Inflammatory macrophage (primary cell): Measurements from ENCODE around the gene HSD17B7.
"Not testable (repeated sequence)": the region's sequence is repeated elsewhere in the genome, so short reads cannot be mapped to it uniquely, and the experiment has no call there.

Experiments
- DNase-seq, 2 donors: peaks; one replicate each; pipeline ENCODE4 v3.0.0-alpha.2; 2020 to 2022
- total RNA-seq, 18 experiments: gene quantifications; one replicate each; lab custom pipeline; 2026; ENCODE audit warnings: mixed read lengths in 6 of 18, inconsistent platforms in 2 of 18; lab: John Stamatoyannopoulos, UW

The HSD17B7 gene, protein sequence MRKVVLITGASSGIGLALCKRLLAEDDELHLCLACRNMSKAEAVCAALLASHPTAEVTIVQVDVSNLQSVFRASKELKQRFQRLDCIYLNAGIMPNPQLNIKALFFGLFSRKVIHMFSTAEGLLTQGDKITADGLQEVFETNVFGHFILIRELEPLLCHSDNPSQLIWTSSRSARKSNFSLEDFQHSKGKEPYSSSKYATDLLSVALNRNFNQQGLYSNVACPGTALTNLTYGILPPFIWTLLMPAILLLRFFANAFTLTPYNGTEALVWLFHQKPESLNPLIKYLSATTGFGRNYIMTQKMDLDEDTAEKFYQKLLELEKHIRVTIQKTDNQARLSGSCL
- total RNA-seq: 9.7 to 33.3 (median 17.2) reads per million in 18 experiments

DNA sequence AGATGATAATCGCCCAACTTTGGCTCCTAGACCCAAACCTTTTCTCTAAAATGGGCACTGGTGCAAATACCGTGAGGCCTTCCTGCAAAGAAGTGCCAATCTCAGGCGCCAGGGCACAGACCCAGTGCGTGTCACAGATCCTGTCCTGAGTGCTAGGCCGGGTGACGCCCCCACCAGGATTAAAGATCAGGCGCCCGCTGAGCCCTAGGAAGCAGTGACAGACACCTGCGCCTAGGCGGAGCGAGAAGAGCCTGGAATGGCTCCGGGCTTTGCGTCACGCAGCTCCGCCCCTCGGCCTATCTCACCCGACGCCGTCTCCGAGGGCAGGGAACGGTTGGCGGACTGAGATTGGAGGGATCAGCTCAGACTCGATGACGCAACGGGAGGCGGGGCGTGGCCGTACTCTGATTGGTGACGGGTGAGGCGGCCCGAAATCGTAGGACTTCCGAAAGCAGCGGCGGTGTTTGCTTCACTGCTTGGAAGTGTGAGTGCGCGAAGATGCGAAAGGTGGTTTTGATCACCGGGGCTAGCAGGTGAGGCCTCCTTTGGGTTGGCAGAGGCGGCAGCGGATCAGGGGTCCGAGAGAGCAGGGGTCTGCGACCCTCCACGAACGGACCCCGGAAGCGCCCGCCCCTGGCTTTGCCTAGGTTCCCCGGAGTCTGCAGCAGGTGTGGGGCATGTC lies at the start of gene HSD17B7:
HSD17B7 (plus strand) TSS at position 400 of the 682 bp plus-strand sequence; CDS start at position 499, 99 bp downstream.
- DNase-seq: peak; percentile 61 to 72

DNA sequence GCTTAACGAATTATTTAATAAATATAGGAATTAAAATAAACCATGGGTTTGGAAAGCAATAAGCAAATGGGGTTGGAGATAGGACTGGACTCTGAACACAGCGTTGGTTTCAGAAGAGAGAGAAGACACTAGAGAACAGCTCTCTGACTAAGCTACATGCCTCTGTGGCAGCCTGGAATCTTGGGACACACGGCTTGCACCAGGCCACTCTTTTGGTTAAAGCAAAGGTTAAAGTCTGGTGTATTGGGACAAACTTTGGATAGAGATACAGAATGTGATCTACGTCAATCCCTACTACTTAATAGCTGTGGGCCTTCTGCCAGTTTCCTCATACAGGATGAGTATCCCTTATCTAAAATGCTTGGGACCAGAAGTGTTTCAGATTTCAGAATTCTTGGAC lies 49.7 kb upstream of the HSD17B7 start:
- DNase-seq: no peak

DNA sequence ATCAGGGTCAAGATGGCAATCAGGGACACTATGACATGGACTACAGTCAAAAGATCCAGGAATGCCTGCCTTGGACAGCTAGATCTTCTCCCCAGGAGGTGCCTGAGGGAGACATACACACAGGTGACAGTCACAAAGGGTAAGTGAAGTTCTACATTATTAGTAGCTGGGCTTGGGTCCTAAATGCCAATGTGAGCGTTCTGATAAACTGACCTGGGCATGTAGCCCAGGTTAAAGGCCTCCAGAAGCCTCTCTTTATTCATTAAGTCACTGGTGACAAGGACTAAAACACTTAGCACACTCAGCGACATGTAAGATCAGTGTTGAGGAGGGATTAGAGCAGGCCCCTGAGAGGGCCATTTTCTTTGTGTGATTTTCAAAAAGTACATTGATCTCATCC lies 48.9 kb upstream of the HSD17B7 start:
- DNase-seq: no peak

DNA sequence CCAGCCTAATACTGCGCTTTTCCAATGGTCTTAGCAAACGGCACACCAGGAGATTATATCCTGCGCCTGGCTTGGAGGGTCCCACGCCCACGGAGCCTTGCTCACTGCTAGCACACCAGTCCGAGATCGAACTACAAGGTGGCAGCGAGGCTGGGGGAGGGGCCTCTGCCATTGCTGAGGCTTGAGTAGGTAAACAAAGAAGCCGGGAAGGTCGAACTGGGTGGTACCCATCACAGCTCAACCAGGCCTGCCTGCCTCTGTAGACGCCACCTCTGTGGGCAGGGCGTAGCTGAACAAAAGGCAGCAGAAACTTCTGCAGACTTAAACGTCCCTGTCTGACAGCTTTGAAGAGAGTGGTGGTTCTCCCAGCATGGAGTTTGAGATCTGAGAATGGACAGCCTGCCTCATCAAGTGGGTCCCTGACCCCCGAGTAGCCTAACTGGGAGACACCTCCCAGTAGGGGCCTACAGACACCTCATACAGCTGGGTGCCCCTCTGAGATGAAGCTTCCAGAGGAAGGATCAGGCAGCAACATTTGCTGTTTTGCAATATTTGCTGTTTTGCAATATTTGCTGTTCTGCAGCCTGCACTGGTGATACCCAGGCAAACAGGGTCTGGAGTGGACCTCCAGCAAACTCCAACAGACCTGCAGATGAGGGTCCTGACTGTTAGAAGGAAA lies 44.1 kb upstream of the HSD17B7 start:
- DNase-seq: not testable (repeated sequence)

DNA sequence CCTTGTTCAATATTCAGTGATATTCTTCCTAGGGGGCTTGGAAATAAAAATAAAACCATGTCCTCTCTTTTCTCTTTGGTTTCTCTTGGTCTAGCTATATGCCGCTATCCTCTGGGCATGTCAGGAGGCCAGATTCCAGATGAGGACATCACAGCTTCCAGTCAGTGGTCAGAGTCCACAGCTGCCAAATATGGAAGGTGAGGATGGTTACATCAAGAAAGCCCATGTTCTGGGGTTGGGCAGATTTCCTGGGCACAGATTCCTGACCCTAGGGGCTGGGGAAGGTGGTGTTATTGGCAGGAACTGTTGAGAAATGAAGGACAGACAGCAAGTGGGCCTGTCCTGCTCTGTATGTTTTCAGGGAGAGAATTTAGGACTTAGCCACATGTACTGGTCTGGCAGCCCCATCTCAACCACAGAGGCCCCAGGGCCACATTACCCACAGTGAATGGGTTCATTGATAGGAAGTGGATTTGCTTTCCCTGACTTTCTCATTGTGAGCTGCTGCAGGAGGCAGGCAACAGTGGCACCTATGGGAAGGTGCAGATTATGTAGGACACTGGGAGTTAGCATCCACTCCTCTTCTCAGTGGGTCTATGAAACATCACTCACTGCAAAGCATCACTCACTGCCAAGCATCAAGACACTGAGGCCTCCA lies 37.4 kb upstream of the HSD17B7 start:
- DNase-seq: no peak

DNA sequence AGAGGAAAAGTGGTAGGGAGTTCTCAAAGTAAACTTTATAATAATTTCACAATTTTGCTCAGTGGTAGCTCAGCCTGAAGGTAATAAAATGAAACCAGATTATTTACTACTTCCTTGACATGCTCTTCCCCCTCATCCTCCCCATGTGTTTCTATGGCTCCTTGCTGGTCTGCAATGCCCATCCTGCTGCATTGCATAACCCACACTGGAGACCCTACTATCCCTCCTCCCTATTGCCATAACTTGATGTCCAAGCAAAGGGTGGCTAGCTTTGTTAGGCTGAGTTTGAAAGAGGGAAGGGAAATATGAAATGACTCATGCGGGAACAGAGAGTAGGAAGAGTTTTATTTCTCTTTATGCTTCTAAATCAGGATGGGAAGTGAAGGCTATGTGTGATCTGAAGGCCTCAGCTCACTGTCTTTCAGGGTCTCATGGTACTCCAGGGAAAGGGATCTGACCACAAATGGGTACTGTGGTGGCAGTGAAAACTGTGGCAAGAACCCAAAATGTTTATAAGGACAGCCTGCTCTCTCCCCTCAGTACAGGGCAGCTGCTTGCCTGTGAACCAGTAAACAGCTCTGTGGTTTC lies 36.4 kb upstream of the HSD17B7 start:
- DNase-seq: no peak

DNA sequence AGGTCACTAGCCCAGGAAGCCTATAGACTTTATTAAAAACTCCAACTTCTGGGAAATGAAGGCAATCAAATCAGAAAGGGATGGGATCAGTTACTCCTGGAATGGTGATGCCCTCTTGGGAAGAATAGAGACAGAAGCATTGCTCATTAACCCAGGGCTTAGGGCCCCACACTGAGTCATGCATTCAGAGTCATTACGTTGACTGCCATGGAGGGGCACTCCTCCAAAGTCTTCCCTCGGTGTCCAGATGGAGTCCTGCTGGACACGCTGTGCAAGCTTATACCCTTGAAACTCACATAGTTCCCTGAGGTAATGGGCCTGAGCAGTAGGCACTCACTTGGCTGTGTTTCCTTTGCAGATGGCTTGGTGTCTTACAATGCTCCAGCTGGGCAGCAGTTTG lies 35.2 kb upstream of the HSD17B7 start:
- DNase-seq: no peak

DNA sequence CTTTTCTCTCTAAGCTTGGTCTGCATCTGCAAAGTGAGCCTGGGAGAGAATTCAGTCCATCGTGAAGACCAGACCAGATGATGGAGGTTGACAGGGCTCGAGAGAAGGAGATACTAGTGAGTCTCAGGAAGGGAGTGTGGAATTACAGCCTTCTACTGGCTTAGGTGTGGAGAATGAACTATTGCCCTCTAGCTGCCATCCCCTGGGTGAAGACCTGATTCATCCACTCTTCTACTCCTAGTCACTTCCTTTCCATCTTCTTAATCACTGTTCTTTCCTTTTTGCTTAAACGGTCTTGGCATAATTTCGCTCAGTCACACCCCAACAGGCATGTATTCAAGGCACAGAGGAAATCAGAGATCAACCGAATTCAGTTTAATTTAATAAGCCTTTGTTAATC lies 34.0 kb upstream of the HSD17B7 start:
- no peak for DNase-seq

DNA sequence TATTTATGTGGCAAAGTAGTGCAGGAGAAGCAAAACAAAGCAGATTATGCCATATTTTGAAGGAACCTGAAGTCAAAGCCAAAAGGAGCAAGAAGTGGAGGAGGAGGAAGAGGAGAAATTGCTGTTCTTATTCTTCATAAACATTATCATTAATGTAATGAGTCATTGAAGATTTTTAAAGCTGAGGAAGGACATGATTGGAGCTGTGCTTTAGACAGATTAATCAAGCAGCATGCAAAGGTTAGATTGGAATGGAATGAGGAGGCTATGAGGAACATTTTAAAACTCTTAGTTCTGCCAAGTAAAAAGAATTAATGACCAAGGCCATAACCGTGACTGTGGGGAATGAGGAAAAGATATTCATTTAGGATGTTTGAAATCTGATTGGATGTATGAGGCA lies 33.0 kb upstream of the HSD17B7 start:
- DNase-seq: no peak

DNA sequence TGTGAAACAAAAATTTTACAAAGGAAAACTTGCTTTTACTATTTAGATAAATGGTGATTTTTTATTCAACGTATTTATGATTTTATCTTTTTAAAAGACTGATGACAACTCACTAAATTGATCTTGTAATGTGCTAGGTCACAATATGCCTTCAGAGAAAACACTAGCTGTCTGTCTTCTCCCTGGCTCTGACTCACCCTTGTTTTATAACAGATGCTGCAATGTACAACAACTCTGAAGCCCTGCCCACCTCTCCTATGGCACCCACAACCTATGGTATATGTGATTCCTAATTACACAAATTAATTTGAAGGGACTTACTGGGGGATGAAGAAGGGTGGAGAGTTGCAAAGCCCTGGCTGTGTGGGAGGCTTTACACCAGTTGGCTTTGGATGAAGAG lies 24.7 kb upstream of the HSD17B7 start:
- no peak for DNase-seq

DNA sequence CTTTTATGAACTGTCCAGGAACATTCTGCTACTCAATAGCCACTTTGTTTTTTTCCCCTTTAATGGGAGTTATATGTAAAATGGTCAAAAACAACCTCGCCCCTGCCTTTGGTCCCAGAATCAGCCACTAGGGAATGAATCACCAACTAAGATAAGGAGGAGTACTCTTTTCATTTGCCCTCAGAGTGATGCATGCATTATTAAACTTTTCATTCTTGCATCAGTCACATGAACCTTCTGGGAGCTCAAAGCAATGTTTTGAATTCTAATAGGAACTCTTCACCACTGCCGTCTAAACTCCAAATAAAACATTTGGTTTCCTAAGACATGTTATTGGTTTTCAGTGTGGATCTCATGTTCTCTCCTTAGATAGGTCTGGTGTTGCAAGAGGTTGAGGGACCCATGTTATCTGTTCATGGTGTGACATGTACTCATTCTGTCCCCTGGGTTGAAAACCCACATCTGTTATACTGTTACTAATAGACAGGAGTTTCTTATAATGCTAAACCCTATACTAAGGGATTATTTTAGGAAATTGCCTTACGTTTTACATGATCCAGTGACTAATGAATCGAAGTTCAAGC lies 17.8 kb upstream of the HSD17B7 start:
- no peak for DNase-seq

DNA sequence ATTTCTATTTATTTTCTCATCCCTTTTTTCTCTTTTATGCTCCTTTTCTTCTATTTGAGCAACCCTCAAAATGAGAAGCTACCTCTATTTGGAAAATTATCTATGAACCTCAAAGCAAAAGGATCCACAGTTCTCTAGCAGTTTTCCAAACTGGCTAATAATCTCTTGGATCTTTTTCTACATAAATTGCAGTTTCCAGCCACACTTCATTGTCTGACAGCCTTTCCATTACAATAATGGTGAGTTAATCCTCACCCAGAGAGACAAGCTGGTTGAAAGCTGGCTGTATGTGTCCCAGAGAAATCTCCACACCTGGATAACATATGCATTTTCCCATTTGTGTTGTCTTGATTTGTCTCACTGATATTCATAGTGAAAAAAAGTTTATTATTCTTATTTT lies 16.5 kb upstream of the HSD17B7 start:
- no peak for DNase-seq

DNA sequence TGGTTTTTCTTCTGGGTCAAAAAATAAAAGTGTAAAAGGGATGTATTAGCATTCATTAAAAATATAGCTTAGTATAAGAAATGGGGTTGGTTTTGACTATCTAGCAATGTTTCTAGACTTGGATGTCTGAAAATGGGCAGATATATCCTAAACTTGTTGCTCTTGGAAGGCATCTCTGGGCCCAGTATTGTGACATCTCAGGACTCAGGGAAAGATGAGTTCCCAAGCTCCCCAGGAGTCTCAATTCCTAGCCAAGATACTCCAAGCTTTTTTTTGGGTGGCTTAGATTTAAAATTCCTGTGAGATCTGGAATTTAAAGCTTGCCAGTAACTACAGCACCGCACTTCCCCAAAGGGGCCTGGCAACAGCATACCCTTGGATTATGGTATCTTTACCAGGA lies 11.5 kb upstream of the HSD17B7 start:
- DNase-seq: no peak

DNA sequence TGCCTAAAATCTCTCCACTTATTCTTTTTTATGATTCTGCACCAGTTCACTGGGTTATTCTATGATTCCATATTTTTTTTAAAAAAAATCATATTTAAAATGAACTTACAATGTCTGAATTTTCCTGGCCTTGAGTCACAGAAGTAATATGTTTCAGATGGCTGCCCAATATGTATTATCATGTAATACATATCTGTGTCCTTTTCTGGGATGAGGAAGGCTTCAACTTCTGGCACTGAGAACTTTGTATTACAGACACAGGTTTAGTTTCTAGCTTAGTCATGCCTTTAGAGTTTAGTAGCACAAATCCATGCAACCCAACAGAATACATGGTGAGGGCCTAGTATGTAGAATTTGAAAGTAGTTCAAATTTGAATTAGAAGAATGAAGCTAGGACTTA lies 7.8 kb upstream of the HSD17B7 start:
- no peak for DNase-seq

DNA sequence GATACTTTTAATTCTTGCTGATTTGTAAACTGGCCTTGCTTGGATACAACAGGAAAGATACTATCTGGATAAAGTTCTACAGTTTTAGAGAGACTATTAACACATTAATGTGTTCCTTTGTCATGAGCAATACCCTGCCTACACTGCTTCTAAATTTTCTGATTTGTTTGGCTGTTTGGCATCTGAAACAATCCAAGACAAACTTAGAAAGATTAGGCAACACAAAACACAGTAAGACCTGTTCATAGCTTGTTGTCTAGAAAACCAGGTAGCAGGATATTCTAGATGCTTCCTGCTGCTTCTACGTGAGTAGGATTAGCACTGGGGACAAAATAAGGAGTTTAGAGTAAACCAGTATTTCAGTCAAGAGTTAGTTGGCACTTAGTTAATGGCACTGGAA lies 5.6 kb upstream of the HSD17B7 start:
- DNase-seq: not testable (repeated sequence)

DNA sequence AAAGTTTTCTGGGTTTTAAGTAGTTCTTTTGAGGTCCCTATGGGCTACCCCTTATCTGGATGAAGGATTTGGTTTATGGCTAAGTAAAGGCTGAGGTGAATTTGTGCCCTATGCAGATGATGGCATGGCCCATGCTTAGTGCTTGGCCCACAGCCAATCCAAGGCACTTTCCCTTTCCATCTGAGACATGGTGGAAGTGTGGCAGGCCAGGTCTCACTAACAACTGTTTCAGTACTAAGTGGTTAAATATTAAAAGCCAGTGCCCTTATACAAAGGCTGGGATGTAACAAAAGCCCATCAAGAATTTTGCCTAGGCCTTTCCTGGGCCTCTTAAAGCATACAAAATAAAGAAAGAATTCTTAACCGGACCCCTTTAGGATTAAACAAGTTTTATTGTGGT lies 1.7 kb upstream of the HSD17B7 start:
- DNase-seq: not testable (repeated sequence)

DNA sequence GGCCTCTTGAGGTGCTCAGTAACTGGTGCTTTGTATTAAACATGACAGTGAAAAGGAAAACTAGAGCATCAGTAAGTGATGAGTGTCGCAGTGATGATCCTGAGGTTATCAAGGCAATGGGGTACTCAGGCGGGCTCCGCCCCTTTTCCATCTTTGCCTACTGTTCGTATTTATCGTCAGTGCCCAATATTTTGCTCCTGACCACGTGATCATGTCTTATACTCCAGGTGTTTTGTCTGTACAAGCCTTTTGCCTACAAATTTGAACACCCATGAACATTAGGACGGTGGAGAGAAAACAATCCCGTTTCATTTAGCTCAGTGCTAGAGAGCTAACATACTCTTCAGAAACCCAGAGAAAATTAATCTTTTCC lies 469 bp downstream of the HSD17B7 start:
- not testable (repeated sequence) for DNase-seq

DNA sequence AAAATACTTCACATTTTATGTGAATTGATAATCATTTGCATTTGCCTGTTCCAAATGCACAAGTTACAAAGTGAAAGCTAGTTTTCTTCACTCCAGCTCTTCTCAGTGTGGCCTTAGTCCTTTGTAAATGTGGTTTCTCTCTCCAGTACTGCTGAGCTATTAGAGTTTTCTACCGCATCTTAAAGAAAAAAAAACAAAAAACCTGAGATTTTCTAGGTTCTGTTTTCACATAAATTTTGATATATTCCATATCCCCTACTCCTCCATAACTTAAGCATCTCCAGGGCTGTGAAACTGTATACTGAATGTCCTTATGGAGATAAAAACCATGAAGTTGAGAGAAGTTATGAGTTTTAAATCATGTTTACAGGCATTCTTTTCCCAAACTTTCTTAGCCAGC lies 3.8 kb downstream of the HSD17B7 start:
- DNase-seq: not testable (repeated sequence)

DNA sequence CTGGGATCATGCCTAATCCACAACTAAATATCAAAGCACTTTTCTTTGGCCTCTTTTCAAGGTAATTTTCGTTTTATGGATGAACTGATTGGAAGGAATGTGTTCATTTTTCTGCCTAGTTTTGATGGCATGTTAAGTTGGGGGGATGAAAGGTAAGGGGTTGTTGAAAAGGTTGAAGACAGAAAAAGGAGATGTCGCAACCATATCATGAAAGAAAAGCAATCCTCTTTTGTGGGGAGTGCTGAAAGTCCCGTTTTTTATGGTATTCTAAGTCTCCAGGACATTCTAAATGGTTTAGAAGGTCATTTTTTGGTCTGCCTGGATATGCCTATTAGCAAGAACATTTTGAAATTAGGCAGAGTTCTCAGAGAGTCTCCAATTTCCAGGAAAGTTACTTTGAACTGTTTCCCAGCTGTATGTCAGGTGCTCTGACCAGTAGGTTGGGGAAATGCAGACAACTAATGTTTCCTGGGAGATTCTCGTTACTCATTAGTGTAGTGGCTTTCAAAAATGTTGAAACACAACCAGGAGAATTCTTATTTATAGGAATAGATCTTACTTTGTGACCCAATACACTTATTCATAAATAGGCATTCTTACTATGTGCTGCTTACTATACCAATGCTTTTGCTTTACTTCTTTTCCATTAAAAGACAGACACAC lies 6.2 kb downstream of the HSD17B7 start:
- DNase-seq: not testable (repeated sequence)

DNA sequence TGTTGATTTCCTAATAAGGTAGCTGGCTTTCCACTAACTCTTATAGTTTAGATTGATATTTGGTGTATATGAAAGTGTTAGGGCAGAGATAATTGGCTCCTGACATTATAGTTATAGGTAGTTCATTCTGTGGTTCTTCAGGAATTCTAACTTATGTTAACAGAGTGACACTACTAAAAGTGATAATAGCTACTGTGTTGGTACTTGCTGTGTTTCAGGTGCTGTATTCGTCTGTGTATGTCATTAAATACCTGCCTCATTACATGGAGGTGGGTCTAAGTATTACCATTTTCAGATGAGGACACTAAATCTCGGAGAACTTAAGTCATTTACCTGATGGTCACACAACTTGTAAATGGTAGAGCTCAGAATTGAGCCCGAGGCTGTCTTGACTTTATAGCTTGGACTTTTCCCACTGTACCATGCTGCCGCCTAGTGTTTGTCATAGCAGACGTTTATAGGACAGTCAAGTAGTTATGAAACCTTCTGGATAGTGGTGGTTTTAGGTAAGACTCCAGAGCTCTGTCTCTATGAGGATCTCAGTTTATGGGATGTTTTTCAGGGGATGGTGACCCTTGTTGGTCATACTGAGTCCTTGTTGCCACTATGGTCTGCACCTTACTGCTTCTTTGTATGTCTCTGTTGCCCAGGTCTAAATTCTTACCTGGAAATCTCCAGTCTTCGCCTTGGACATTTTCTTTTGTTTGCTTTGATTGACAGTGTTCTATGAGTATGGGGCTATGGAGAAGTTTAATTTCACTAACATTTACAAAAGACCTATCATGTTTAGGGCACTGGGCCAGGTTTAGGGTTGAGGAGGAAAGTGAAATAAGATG lies 9.7 kb downstream of the HSD17B7 start:
- peak in 1 of 2 donors; percentile 8 for DNase-seq

DNA sequence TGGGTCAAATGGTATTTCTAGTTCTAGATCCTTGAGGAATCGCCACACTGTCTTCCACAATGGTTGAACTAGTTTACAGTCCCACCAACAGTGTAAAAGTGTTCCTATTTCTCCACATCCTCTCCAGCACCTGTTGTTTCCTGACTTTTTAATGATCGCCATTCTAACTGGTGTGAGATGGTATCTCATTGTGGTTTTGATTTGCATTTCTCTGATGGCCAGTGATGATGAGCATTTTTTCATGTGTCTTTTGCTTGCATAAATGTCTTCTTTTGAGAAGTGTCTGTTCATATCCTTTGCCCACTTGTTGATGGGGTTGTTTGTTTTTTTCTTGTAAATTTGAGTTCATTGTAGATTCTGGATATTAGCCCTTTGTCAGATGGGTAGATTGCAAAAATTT lies 17.0 kb downstream of the HSD17B7 start:
- DNase-seq: not testable (repeated sequence)
